HG03108 (cell line): ENCODE measurements around the gene TREM2.

Source experiments
- ATAC-seq: cut with Tn5 transposase; IDR thresholded peaks from one replicate; pipeline ENCODE4 v1.9.1; 2021; ENCODE audit warnings: moderate library complexity; ENCODE audit not compliant: unreplicated experiment

Gene TREM2

GRCh38 chr6:41184761-41185160 is 21.8 kb upstream of the TREM2 start:
- ATAC-seq, result no peak

GRCh38 chr6:41182069-41183034 is 19.4 kb upstream of the TREM2 start:
- peak; percentile 76 for ATAC-seq

DNA sequence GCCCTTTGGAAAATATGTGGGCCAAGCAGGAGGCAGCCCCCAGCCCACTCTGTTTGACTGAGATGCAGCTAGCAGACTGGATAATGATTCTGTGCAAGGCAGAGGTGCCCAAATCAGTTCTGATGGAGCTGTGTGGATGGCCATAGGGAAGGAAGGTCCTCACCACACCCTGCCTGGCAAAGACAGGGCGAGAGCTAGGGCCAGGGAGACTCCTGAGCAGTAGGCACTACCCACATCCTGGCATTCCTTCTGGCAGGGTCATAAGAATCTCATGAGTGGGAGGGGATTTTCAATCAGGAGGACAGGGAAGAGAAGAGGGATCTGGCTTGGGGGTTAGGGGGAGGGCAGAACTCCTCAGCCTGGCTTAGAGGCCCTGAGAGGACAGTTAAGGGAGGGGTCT is 18.6 kb upstream of the TREM2 start:
- no peak for ATAC-seq

- ATAC-seq, result no peak
Observed at GRCh38 chr6:41179163-41179562, 16.2 kb upstream of the TREM2 start.

GRCh38 chr6:41177695-41178094 is 14.8 kb upstream of the TREM2 start:
- no peak for ATAC-seq

- no peak for ATAC-seq
Observed at GRCh38 chr6:41177287-41177686, 14.4 kb upstream of the TREM2 start.

- ATAC-seq, result no peak
Observed at GRCh38 chr6:41176189-41176588, 13.3 kb upstream of the TREM2 start.

GRCh38 chr6:41175084-41175483 is 12.2 kb upstream of the TREM2 start:
- no peak for ATAC-seq

DNA sequence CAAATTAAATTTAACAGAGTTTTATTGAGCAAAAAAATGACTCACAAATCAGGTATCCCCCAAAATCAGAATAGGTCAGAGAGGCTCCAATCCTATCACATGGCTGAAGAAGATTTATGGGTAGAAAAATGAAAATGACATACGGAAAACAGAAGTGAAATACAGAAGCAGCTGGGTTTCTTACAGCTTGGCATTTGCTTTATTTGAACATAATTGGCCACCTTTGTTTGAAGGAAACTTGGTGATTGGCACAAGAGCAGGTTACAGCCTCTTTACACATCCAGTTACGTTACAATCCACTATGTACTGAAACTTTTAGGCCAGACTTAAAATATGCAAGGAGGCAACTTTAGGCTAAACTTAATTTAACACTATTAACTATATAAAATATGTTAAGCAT is 11.7 kb upstream of the TREM2 start:
- no peak for ATAC-seq

DNA sequence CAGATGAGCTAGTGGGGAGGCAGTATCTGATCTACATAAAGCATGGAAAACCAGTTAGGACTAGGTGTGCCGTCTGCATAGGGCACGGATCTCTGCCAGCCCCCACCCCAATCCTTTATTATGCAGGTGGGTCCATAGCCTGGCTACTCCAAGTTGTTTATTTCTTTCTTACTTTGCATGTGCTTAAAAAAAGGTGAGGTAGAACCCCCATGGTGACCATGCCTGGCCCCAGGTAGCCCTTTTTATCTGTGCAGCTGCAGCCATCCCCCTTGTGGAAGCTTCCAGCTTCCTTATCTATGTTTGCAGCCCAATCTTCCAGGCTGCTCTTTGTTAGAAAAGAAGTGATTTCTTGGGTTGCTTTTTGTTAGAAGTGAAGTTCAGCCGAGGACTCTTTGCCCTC is 9.0 kb upstream of the TREM2 start:
- ATAC-seq, result no peak

- ATAC-seq, result no peak
Observed at GRCh38 chr6:41170547-41171160, 7.7 kb upstream of the TREM2 start.

DNA sequence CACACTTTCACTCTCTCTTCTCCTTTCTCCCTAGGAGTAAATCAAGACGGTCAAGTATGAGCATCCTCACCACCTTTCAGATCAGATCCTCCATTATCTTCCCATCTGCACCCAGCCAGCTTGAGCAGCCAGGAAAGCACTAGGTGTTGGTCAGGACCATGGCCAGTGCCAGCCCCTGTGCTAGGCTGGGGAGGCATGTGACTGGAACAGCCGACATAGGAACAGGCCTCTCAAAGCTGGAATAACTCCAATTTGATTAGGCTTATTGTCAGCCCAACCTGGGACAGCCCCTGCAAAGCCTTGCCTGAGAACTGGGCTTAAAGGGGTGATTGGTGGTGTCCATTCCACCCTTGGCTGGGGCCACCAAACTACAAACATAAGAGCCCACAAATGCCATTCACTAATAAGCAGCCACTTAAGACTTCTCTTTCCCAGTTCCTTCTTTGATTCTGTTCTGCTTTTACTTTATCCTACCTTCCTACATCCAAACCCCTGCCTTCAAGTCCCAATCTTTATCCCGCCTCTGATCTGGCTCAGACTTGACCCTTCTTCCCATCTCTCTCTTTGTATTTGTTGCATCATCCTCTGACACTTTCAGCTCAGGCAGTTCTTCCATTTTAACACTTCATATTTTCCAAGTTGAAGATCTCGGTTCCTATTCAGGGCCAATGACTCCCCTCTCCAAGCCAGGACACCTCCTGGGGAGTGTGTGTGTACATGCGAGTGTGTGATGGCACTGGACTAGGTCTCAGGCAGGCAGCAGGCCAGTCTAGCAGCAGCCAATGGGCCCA is 4.5 kb upstream of the TREM2 start:
- no peak for ATAC-seq

- ATAC-seq, result no peak
Observed at GRCh38 chr6:41164551-41165120, 1.7 kb upstream of the TREM2 start.

DNA sequence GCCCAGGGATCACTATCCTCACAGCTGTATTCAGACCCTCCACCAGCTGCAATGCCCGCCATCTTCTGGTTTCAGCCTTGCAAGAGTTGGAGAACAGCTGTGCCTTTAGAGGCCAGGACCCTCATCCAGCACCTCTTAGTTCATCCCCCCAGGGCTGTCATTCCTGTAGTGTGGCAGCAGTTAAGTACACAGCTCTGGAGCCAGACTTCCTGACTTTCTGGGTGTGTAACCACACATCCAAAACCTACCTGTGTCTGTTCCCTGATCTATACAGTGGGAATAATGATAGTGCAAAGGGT is 452 bp upstream of the TREM2 start:
- ATAC-seq, result no peak

- ATAC-seq, result no peak
Observed at GRCh38 chr6:41161851-41162552, 914 bp downstream of the TREM2 start.

DNA sequence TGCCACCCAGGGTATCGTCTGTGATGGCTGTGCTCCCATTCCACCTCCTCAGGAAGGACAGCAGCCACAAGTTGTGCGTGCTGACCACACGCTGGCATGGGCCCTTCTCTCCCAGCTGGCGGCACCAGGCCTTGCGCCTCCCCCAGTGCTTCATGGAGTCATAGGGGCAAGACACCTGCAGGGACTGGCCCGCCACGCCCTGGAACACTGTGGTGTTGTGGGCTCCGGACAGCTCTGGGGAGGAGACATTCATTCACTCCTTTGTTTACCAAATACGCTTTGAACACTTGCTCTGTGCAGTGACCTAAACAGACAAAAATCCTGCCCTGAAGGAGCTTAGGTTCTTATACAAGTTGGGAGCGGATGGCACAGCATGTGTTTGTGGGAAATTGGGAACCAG is 1.5 kb downstream of the TREM2 start:
- no peak for ATAC-seq

GRCh38 chr6:41160933-41161332 is 2.0 kb downstream of the TREM2 start:
- no peak for ATAC-seq

GRCh38 chr6:41159415-41160082 is 3.4 kb downstream of the TREM2 start:
- no peak for ATAC-seq

- no peak for ATAC-seq
Observed at GRCh38 chr6:41157323-41157722, 5.6 kb downstream of the TREM2 start.

DNA sequence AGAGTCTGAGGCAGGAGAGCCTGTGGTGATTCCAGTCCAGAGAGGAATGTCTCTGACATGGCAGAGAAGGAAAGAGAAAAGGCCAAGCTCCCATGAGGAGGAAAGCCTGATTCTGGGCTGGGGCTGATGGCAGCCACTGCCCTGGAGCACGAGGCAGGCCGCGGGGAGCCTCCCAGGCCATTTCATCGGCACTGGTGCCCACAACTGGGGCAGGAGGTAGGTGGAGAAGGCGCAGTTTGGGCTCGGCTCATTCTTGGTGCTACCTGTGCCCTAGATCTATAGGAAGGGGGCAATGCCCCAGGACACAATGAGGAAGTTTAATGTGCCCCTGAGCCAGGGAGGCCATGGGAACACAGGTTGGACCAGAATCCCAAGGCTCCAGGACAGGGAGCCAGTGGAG is 6.1 kb downstream of the TREM2 start:
- ATAC-seq, result no peak
